Esophagus squamous epithelium (tissue), 5 donors: ENCODE data around the gene KCNS3. TPM values are rescaled to one million over a fixed set of nuclear protein-coding genes. Genes with fewer than 3 reads are reported as not detected.

Experiments used
- DNase-seq: peaks from one replicate; lab custom pipeline; 2025; lab: John Stamatoyannopoulos, UW
- H3K27ac ChIP-seq, 4 donors: fragments of 200-600 bp; sonication (generic); one replicate each; pipeline ENCODE4 v1.5.1; 2016 to 2019; ENCODE audit warnings: mild to moderate bottlenecking in 1 of 4
- H3K27me3 ChIP-seq, 4 donors: fragments of 200-600 bp; sonication (generic); 1 replicate in 3 of 4; 2 replicates in 1 of 4; pipeline versions ENCODE4 v1.5.1 to v1.6.0; 2017 to 2021; ENCODE audit warnings: antibody characterized with exemption in 1 of 4
- H3K36me3 ChIP-seq, 3 donors: fragments of 200-600 bp; sonication (generic); one replicate each; pipeline ENCODE4 v1.5.1; 2016 to 2019
- H3K4me1 ChIP-seq, 3 donors: fragments of 200-600 bp; sonication (generic); one replicate each; pipeline ENCODE4 v1.5.1; 2017 to 2019
- H3K4me3 ChIP-seq, 4 donors: fragments of 200-600 bp; sonication (generic); 1 replicate in 3 of 4; 2 replicates in 1 of 4; pipeline ENCODE4 v1.5.1; 2016 to 2019; ENCODE audit warnings: mild to moderate bottlenecking in 2 of 4, moderate library complexity in 1 of 4
- H3K9me3 ChIP-seq, 3 donors: fragments of 200-600 bp; sonication (generic); one replicate each; pipeline ENCODE4 v1.5.1; 2016 to 2019
- CTCF ChIP-seq, 6 experiments: fragments of 450-650 bp in 4 of 6; fragments of 200-600 bp in 2 of 6; sonication (generic) in 2 of 6; IDR thresholded peaks; one replicate each; pipeline ENCODE4 v1.5.1; 2016 to 2019; ENCODE audit warnings: antibody characterized with exemption in 6 of 6, mild to moderate bottlenecking in 4 of 6, moderate library complexity in 4 of 6
- POLR2A ChIP-seq, 4 donors: fragments of 450-650 bp; IDR thresholded peaks; one replicate each; pipeline ENCODE4 v1.6.1; 2017; ENCODE audit warnings: antibody characterized with exemption in 4 of 4, mild to moderate bottlenecking in 4 of 4, moderate library complexity in 3 of 4
- WGBS, 2 donors: methylation state at CpG; one replicate each; pipeline ENCODE4 v1.1.5; 2018; 5-methylcytosine and 5-hydroxymethylcytosine counted together
- intact Hi-C: fragments of 100-400 bp; cut with DNase I; formaldehyde crosslinking; loops from one replicate; pipeline ENCODE4 v1.15.0; 2022
- total RNA-seq, 4 donors: library from RNA; depleted of rRNA; stranded (reverse); fragments of >200 nt; gene quantifications; one replicate each; pipeline ENCODE4 v1.1.0, GENCODE V29; 2016
- donor health status: DM: yes; HTN: yes; CAD: no.

The KCNS3 gene
- total RNA-seq, 4 donors from 2014 or later = 8.6 to 33.5 (median 21.5) TPM

GRCh38 chr2:17843457-17843856 lies 35.0 kb upstream of the KCNS3 start:
- Histone ChIP-seq H3K4me3 (no peak overlapping the region), H3K4me1 (no peaks in the 10 kb centered on the region), H3K36me3 (no peaks in the 10 kb centered on the region), H3K9me3 (no peaks in the 10 kb centered on the region), H3K27ac (no peak overlapping the region), H3K27me3 (peaks cover 0 to 26% (median 0%) of the 10 kb centered on the region in 4 donors)
- intact Hi-C loops = no loop called here
- no peak for DNase-seq
- no peak for TF ChIP-seq POLR2A (IDR thresholded peaks at IDR 0.05)
- TF ChIP-seq CTCF (IDR thresholded peaks at IDR 0.05) = no peak
- WGBS, 2 donors = 90 to 92% methylated on average over 2 of the region's 2 CpGs

GRCh38 chr2:17845806-17846205 lies 32.7 kb upstream of the KCNS3 start:
- 82 to 93% methylated on average over 7 of the region's 7 CpGs for WGBS, 2 donors
- H3K4me3 ChIP-seq = no peak overlapping the region

GRCh38 chr2:17846676-17847075 lies 31.8 kb upstream of the KCNS3 start:
- H3K4me3 ChIP-seq = no peak overlapping the region
- no peaks in the 10 kb centered on the region for H3K9me3 ChIP-seq
- 88 to 93% methylated on average over 3 of the region's 3 CpGs for WGBS, 2 donors
- TF ChIP-seq CTCF (IDR thresholded peaks at IDR 0.05) (no peak), POLR2A (IDR thresholded peaks at IDR 0.05) (no peak)
- no peak overlapping the region for H3K27ac ChIP-seq
- intact Hi-C loops = no loop called here
- DNase-seq = no peak
- H3K27me3 ChIP-seq = peaks cover 0 to 21% (median 0%) of the 10 kb centered on the region in 4 donors
- H3K36me3 ChIP-seq = no peaks in the 10 kb centered on the region
- H3K4me1 ChIP-seq = peaks cover 0 to 2% (median 0%) of the 10 kb centered on the region in 3 donors

More at GRCh38 chr2:17845806-17846205, 32.7 kb upstream of the KCNS3 start:
- Histone ChIP-seq H3K9me3 (no peaks in the 10 kb centered on the region), H3K4me1 (no peaks in the 10 kb centered on the region), H3K27ac (no peak overlapping the region), H3K27me3 (peaks cover 0 to 21% (median 0%) of the 10 kb centered on the region in 4 donors), H3K36me3 (no peaks in the 10 kb centered on the region)
- TF ChIP-seq CTCF (IDR thresholded peaks at IDR 0.05) (no peak), POLR2A (IDR thresholded peaks at IDR 0.05) (no peak)
- intact Hi-C loops = no loop called here
- DNase-seq = no peak

- H3K4me1 ChIP-seq = peaks cover 0 to 6% (median 0%) of the 10 kb centered on the region in 3 donors
- H3K27ac ChIP-seq = no peak overlapping the region
- H3K36me3 ChIP-seq = no peaks in the 10 kb centered on the region
- no peak for TF ChIP-seq POLR2A (IDR thresholded peaks at IDR 0.05)
- no peak for TF ChIP-seq CTCF (IDR thresholded peaks at IDR 0.05)
- peaks cover 0 to 24% (median 0%) of the 10 kb centered on the region in 4 donors for H3K27me3 ChIP-seq
- no peak overlapping the region for H3K4me3 ChIP-seq
- H3K9me3 ChIP-seq = no peaks in the 10 kb centered on the region
- WGBS, 2 donors = 82 to 94% methylated on average over 2 of the region's 2 CpGs
- intact Hi-C loops = no loop called here
- no peak for DNase-seq
Measured at GRCh38 chr2:17847236-17847635, 31.2 kb upstream of the KCNS3 start.

GRCh38 chr2:17849275-17849674 lies 29.2 kb upstream of the KCNS3 start:
- H3K27me3 ChIP-seq = peaks cover 0 to 26% (median 0%) of the 10 kb centered on the region in 4 donors
- TF ChIP-seq CTCF (IDR thresholded peaks at IDR 0.05) (no peak), POLR2A (IDR thresholded peaks at IDR 0.05) (no peak)
- H3K4me1 ChIP-seq = peaks cover 0 to 6% (median 0%) of the 10 kb centered on the region in 3 donors
- intact Hi-C loops = no loop called here
- no peaks in the 10 kb centered on the region for H3K36me3 ChIP-seq
- WGBS, 2 donors = 74 to 90% methylated on average over 5 of the region's 5 CpGs
- no peak for DNase-seq
- no peak overlapping the region for H3K4me3 ChIP-seq
- H3K27ac ChIP-seq = no peak overlapping the region
- no peaks in the 10 kb centered on the region for H3K9me3 ChIP-seq
